SK-N-SH treated with all-trans-retinoic acid at 6 μM for 48 hours (cell line): Measurements from ENCODE around the gene ARRB1.
"Not testable (repeated sequence)": the region's sequence is repeated elsewhere in the genome, so short reads cannot be mapped to it uniquely, and the experiment has no call there.

ENCODE experiments used
- ATAC-seq: fragments of 200-7000 bp; cut with Tn5 transposase; 3 replicates; pipeline ENCODE4 v1.9.1; 2020; ENCODE audit warnings: mild to moderate bottlenecking, moderate library complexity
- ARNTL ChIP-seq: fragments of 450-650 bp; formaldehyde crosslinking; IDR thresholded peaks from 2 replicates; pipeline ENCODE4 v1.5.0; 2020; ENCODE audit warnings: low read depth, mild to moderate bottlenecking, moderate library complexity, borderline replicate concordance
- CSDC2 ChIP-seq: fragments of 250-450 bp; sonication (Bioruptor Pico); IDR thresholded peaks from 2 replicates; pipeline ENCODE4 v1.5.0; 2020; ENCODE audit warnings: mild to moderate bottlenecking, moderate library complexity
- ESRRG ChIP-seq: fragments of 250-450 bp; sonication (Bioruptor Pico); IDR thresholded peaks from 2 replicates; pipeline ENCODE4 v1.6.1; 2021; ENCODE audit warnings: mild to moderate bottlenecking
- GLIS3 ChIP-seq: fragments of 250-450 bp; sonication (Bioruptor Pico); IDR thresholded peaks from 2 replicates; pipeline ENCODE4 v1.5.0; 2020; ENCODE audit warnings: mild to moderate bottlenecking, moderate library complexity
- ISL1 ChIP-seq: fragments of 250-450 bp; sonication (Bioruptor Pico); IDR thresholded peaks from 2 replicates; pipeline ENCODE4 v2.1.2; 2022; ENCODE audit warnings: mild to moderate bottlenecking, moderate library complexity
- PPARA ChIP-seq: fragments of 250-450 bp; sonication (Bioruptor Pico); IDR thresholded peaks from 2 replicates; pipeline ENCODE4 v1.5.0; 2020; ENCODE audit warnings: mild to moderate bottlenecking, borderline replicate concordance
- SNAI2 ChIP-seq: fragments of 250-450 bp; sonication (Bioruptor Pico); IDR thresholded peaks from 2 replicates; pipeline ENCODE4 v1.5.0; 2020; ENCODE audit warnings: mild to moderate bottlenecking, moderate library complexity
- TCF4 ChIP-seq: fragments of 250-450 bp; sonication (Bioruptor Pico); IDR thresholded peaks from 2 replicates; pipeline ENCODE4 v1.8.0; 2021; ENCODE audit warnings: mild to moderate bottlenecking, moderate library complexity, borderline replicate concordance
- ZFP3 ChIP-seq: fragments of 250-450 bp; sonication (Bioruptor Pico); IDR thresholded peaks from 2 replicates; pipeline ENCODE4 v1.5.0; 2020; ENCODE audit warnings: mild to moderate bottlenecking, moderate library complexity
- ZNF565 ChIP-seq: fragments of 450-650 bp; formaldehyde crosslinking; conservative IDR thresholded peaks from 2 replicates; pipeline ENCODE4 v1.5.0; 2020; ENCODE audit warnings: low read depth, mild to moderate bottlenecking, moderate library complexity
- ZNF70 ChIP-seq: fragments of 450-650 bp; formaldehyde crosslinking; IDR thresholded peaks from 2 replicates; pipeline ENCODE4 v1.5.0; 2020; ENCODE audit warnings: mild to moderate bottlenecking, moderate library complexity
- ZNF8 ChIP-seq: fragments of 450-650 bp; formaldehyde crosslinking; IDR thresholded peaks from 2 replicates; pipeline ENCODE4 v1.5.0; 2020; ENCODE audit warnings: mild to moderate bottlenecking, moderate library complexity
- TF ChIP-seq, protein P1 (sequence below): fragments of 250-450 bp; sonication (Bioruptor Pico); IDR thresholded peaks from 2 replicates; pipeline ENCODE4 v1.5.1; 2020; ENCODE audit warnings: low read depth, mild to moderate bottlenecking, moderate library complexity
- TF ChIP-seq, protein P2 (sequence below): fragments of 250-450 bp; sonication (Bioruptor Pico); IDR thresholded peaks from 2 replicates; pipeline ENCODE4 v1.5.0; 2020; ENCODE audit warnings: mild to moderate bottlenecking, moderate library complexity
- TF ChIP-seq, protein P3 (sequence below): fragments of 250-450 bp; sonication (Bioruptor Pico); IDR thresholded peaks from 2 replicates; pipeline ENCODE4 v1.8.0; 2021; ENCODE audit warnings: low read depth, mild to moderate bottlenecking, moderate library complexity, borderline replicate concordance

The ARRB1 gene

DNA sequence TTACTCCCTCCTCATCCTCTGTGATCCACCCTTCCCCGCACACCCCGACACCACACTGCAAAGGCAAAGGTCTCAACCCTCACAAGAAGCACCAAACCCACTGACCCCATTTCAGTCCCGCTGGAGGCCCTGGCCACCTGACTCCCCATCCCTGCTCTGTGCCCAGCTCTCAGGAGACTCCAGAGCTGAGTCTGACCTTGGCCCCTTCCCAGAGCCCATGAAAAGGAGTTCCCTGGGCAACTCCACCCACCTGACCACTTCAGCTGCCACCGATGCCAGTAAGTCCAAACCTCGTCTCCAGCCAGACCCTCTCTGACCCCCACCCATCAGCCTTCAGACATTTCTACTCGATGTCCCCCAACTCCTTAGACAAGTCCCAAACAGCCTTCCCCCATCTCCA, 45.5 kb downstream of the ARRB1 start (continued):
- TF ChIP-seq ZFP3 (CRISPR knock-in tag) = no peak
- TF ChIP-seq, all 23 proteins: peak for 0

GRCh38 chr11:75305452-75305851, 46.0 kb downstream of the ARRB1 start:
- TF ChIP-seq ZFP3 (CRISPR knock-in tag) (no peak), ZNF565 (CRISPR knock-in tag) (no peak), ISL1 (CRISPR knock-in tag) (no peak), ESRRG (no peak), ZNF70 (CRISPR knock-in tag) (no peak), TCF4 (CRISPR knock-in tag) (no peak), CSDC2 (no peak), ARNTL (CRISPR knock-in tag) (no peak), SNAI2 (no peak), GLIS3 (CRISPR knock-in tag) (no peak)
- TF ChIP-seq, protein P1, sequence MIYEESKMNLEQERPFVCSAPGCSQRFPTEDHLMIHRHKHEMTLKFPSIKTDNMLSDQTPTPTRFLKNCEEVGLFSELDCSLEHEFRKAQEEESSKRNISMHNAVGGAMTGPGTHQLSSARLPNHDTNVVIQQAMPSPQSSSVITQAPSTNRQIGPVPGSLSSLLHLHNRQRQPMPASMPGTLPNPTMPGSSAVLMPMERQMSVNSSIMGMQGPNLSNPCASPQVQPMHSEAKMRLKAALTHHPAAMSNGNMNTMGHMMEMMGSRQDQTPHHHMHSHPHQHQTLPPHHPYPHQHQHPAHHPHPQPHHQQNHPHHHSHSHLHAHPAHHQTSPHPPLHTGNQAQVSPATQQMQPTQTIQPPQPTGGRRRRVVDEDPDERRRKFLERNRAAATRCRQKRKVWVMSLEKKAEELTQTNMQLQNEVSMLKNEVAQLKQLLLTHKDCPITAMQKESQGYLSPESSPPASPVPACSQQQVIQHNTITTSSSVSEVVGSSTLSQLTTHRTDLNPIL = no peak
- TF ChIP-seq, protein P2, sequence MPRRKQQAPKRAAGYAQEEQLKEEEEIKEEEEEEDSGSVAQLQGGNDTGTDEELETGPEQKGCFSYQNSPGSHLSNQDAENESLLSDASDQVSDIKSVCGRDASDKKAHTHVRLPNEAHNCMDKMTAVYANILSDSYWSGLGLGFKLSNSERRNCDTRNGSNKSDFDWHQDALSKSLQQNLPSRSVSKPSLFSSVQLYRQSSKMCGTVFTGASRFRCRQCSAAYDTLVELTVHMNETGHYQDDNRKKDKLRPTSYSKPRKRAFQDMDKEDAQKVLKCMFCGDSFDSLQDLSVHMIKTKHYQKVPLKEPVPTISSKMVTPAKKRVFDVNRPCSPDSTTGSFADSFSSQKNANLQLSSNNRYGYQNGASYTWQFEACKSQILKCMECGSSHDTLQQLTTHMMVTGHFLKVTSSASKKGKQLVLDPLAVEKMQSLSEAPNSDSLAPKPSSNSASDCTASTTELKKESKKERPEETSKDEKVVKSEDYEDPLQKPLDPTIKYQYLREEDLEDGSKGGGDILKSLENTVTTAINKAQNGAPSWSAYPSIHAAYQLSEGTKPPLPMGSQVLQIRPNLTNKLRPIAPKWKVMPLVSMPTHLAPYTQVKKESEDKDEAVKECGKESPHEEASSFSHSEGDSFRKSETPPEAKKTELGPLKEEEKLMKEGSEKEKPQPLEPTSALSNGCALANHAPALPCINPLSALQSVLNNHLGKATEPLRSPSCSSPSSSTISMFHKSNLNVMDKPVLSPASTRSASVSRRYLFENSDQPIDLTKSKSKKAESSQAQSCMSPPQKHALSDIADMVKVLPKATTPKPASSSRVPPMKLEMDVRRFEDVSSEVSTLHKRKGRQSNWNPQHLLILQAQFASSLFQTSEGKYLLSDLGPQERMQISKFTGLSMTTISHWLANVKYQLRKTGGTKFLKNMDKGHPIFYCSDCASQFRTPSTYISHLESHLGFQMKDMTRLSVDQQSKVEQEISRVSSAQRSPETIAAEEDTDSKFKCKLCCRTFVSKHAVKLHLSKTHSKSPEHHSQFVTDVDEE (CRISPR knock-in tag) = no peak
- TF ChIP-seq, protein P3, sequence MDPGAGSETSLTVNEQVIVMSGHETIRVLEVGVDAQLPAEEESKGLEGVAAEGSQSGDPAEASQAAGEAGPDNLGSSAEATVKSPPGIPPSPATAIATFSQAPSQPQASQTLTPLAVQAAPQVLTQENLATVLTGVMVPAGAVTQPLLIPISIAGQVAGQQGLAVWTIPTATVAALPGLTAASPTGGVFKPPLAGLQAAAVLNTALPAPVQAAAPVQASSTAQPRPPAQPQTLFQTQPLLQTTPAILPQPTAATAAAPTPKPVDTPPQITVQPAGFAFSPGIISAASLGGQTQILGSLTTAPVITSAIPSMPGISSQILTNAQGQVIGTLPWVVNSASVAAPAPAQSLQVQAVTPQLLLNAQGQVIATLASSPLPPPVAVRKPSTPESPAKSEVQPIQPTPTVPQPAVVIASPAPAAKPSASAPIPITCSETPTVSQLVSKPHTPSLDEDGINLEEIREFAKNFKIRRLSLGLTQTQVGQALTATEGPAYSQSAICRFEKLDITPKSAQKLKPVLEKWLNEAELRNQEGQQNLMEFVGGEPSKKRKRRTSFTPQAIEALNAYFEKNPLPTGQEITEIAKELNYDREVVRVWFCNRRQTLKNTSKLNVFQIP = no peak
- TF ChIP-seq, all 23 proteins: peak for 0
- ATAC-seq = no peak

GRCh38 chr11:75304941-75305340, 46.5 kb downstream of the ARRB1 start:
- not testable (repeated sequence) for ATAC-seq

GRCh38 chr11:75303544-75304224, 47.8 kb downstream of the ARRB1 start:
- no peak; the same call in 2 of the 3 replicates for ATAC-seq
- TF ChIP-seq SNAI2 (no peak), ZNF70 (CRISPR knock-in tag) (peak; percentile 50; the same call in 1 of the 2 replicates)

DNA sequence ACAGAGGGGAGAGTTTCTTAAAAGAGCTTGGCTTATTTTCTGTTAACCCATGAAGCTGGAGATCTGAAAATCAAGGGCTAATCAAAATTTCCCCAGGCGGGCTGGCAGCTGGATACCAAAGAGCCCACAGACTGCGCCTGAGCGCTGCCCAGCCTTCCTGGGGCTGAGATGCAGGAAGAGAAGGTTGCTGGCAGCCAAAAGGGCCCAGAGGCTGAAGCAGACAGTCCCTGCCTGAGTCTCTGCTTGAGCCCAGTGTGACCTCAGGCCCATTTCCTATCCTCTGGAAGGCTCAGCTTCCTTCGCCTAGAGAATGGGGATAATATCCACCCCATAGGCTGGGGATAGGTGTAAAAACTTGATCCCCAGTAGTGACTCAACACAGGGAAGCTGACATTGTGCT, 49.1 kb downstream of the ARRB1 start:
- TF ChIP-seq, protein P3 = no peak
- TF ChIP-seq PPARA (CRISPR knock-in tag) (no peak), ZNF70 (CRISPR knock-in tag) (no peak), ZNF8 (CRISPR knock-in tag) (no peak), CSDC2 (no peak), ARNTL (CRISPR knock-in tag) (no peak)
- TF ChIP-seq, protein P1 = no peak
- ATAC-seq = peak; percentile 37
